GM19452 (cell line): ENCODE results near the gene GPC1.

Experiments used
- ATAC-seq: cut with Tn5 transposase; IDR thresholded peaks from one replicate; pipeline ENCODE4 v1.9.1; 2021; ENCODE audit not compliant: unreplicated experiment

GPC1 gene

GRCh38 chr2:240397542-240397916 is 37.9 kb upstream of the GPC1 start:
- ATAC-seq: no peak

- ATAC-seq: no peak
Observed at GRCh38 chr2:240397924-240398645, 37.4 kb upstream of the GPC1 start.

GRCh38 chr2:240398661-240399267 is 36.7 kb upstream of the GPC1 start:
- ATAC-seq: no peak

- no peak for ATAC-seq
Observed at GRCh38 chr2:240399419-240400324, 35.8 kb upstream of the GPC1 start.

GRCh38 chr2:240400371-240401161 is 34.9 kb upstream of the GPC1 start:
- ATAC-seq: no peak

- no peak for ATAC-seq
Observed at GRCh38 chr2:240401308-240401707, 34.2 kb upstream of the GPC1 start.

GRCh38 chr2:240401781-240402551 is 33.5 kb upstream of the GPC1 start:
- ATAC-seq: no peak

GRCh38 chr2:240402566-240403272 is 32.7 kb upstream of the GPC1 start:
- no peak for ATAC-seq

- no peak for ATAC-seq
Observed at GRCh38 chr2:240403396-240404104, 31.9 kb upstream of the GPC1 start.

- ATAC-seq: no peak
Observed at GRCh38 chr2:240404174-240404852, 31.1 kb upstream of the GPC1 start.

- ATAC-seq: no peak
Observed at GRCh38 chr2:240405133-240405532, 30.3 kb upstream of the GPC1 start.

- ATAC-seq: no peak
Observed at GRCh38 chr2:240405684-240406313, 29.7 kb upstream of the GPC1 start.

GRCh38 chr2:240407090-240407489 is 28.4 kb upstream of the GPC1 start:
- no peak for ATAC-seq

GRCh38 chr2:240410004-240410403 is 25.5 kb upstream of the GPC1 start:
- ATAC-seq: no peak

- no peak for ATAC-seq
Observed at GRCh38 chr2:240410808-240411207, 24.7 kb upstream of the GPC1 start.

GRCh38 chr2:240411261-240412160 is 24.0 kb upstream of the GPC1 start:
- ATAC-seq: no peak
